Measurements from ENCODE around the gene GIGYF2. TPM values are rescaled to one million over a fixed set of nuclear protein-coding genes. Genes with fewer than 3 reads are reported as not detected.

Gene GIGYF2
- total RNA-seq, 4 donors from 2014 or later: 62.6 to 88.3 (median 67.7) TPM

DNA sequence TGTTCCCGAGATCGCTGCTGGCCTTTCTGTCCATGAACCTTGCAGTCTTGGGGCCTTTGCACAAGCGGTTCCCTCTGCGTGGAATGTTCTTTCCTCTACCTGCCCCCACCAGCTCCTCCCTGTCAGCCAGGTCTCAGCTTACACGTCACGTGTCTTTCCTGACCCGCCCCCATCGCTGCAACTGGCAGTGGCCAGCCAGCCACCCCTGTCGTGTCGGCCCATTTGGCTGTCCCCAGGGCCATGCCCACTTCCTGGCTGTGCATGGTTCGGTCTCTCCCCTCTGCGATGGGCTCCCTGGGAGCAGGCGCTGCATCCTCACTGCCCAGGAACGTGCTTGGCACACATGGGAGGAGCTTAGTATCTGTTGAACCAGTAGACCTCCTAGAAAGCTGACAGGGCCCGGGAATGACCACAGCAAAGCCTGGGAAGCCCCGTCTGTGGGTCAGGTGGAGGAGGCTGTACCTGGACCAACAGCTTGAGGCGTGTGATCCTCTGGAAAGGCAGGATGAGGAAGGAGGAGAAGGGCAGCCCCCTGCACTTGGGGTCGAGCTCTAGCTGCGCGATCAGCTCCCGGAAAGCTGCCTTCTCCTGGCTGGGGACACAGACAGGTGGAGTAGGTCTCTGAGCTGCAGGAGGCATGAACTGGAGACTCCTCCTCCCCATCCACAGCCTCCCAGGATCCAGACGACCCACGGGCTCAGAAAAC, 193.9 kb downstream of the GIGYF2 start:
- no peak overlapping the region for H3K27ac ChIP-seq
- H3K4me1 ChIP-seq: no peaks in the 10 kb centered on the region
- 33% methylated on average over 13 to 18 of the region's 23 CpGs for WGBS, 2 donors (ENCODE audit: low coverage in 1 of 2)
- H3K27me3 ChIP-seq: peaks cover 81% of the 10 kb centered on the region
- no peaks in the 10 kb centered on the region for H3K9me3 ChIP-seq
- H3K36me3 ChIP-seq: no peaks in the 10 kb centered on the region
- no peak overlapping the region for H3K4me3 ChIP-seq
- no peak for ATAC-seq
- TF ChIP-seq, protein P1, sequence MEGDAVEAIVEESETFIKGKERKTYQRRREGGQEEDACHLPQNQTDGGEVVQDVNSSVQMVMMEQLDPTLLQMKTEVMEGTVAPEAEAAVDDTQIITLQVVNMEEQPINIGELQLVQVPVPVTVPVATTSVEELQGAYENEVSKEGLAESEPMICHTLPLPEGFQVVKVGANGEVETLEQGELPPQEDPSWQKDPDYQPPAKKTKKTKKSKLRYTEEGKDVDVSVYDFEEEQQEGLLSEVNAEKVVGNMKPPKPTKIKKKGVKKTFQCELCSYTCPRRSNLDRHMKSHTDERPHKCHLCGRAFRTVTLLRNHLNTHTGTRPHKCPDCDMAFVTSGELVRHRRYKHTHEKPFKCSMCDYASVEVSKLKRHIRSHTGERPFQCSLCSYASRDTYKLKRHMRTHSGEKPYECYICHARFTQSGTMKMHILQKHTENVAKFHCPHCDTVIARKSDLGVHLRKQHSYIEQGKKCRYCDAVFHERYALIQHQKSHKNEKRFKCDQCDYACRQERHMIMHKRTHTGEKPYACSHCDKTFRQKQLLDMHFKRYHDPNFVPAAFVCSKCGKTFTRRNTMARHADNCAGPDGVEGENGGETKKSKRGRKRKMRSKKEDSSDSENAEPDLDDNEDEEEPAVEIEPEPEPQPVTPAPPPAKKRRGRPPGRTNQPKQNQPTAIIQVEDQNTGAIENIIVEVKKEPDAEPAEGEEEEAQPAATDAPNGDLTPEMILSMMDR (IDR thresholded peaks at IDR 0.05): no peak
- TF ChIP-seq EP300 (IDR thresholded peaks at IDR 0.05) (no peak), POLR2AphosphoS5 (IDR thresholded peaks at IDR 0.05) (no peak), POLR2A (IDR thresholded peaks at IDR 0.05) (no peak)

DNA sequence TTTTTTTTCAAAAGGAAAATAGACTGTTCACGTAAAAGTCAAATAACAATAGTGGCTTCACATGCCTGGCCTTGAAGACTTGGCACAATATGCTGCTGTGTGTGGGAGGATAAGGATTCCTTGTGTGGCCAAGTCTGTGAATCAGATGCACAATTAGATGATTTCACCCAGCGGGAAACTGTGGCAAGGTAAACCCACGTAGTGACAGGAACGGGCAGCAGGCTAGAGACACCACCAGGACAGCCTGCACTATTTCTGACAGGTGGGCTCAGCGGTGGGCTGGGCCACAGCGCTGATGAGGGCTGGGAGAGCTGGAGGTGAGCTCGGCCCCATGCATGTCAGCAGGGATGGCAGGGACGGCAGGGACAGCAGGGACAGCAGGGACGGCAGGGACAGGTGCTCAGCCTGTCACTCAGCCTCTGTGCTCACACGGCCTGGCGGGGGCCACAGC, 194.5 kb downstream of the GIGYF2 start:
- Histone ChIP-seq H3K9me3 (no peaks in the 10 kb centered on the region), H3K4me1 (no peaks in the 10 kb centered on the region), H3K36me3 (no peaks in the 10 kb centered on the region), H3K27me3 (peaks cover 77% of the 10 kb centered on the region), H3K27ac (no peak overlapping the region), H3K4me3 (no peak overlapping the region)
- ATAC-seq: no peak
- TF ChIP-seq, protein P1 (IDR thresholded peaks at IDR 0.05): no peak
- TF ChIP-seq POLR2A (IDR thresholded peaks at IDR 0.05) (no peak), EP300 (IDR thresholded peaks at IDR 0.05) (no peak), POLR2AphosphoS5 (IDR thresholded peaks at IDR 0.05) (no peak)
- WGBS, 2 donors (ENCODE audit: low coverage in 1 of 2): 62% methylated on average over 7 of the region's 11 CpGs; no CpG with 5 or more reads in 1 of the 2 donors

DNA sequence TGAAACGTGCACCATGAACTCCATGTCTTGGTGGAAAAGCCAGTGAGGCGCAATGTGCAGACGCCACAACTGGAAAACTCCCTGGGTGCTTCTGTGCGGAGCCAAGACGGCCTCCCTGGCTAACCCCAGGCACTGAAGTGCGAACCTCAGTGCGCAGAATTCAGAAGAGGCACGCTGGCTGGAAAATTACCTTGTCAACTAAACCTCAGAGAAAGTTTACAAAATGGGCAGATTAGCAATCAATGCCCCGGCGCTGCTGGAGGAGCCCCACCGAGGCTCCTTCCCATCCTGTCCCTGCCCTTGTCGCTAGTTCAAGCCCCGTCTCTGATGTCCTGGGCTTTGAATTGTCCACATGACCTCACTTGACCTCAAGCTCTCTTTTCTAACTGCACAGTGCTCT, 195.1 kb downstream of the GIGYF2 start:
- Histone ChIP-seq H3K27me3 (peaks cover 71% of the 10 kb centered on the region), H3K27ac (no peak overlapping the region)
- 83 to 87% methylated on average over 2 to 10 of the region's 13 CpGs for WGBS, 2 donors (ENCODE audit: low coverage in 1 of 2)

DNA sequence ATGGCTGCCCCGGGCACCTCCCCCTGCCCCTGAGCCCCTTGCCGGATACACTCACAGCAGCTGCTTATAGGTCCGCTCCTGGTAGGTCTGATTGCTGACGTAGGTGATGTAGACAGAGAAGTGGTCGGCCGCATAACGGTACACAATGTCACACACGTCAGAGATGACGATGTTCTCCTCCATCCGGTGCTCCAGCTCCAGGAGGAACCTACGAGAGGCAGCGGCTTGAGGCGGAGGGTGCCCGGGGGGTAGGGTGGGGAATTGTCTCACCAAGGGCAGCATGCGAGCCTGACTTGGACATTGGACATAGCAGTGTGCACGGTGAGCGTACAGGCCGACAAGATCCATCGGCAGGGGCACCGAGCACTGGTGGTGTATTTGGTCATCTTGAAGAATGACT, 195.7 kb downstream of the GIGYF2 start:
- no peaks in the 10 kb centered on the region for H3K4me1 ChIP-seq
- no peak overlapping the region for H3K4me3 ChIP-seq
- no peaks in the 10 kb centered on the region for H3K9me3 ChIP-seq
- ATAC-seq: no peak
- H3K27ac ChIP-seq: no peak overlapping the region
- WGBS, 2 donors (ENCODE audit: low coverage in 1 of 2): 100% methylated on average over 1 to 3 of the region's 20 CpGs
- peaks cover 65% of the 10 kb centered on the region for H3K27me3 ChIP-seq
- TF ChIP-seq POLR2A (IDR thresholded peaks at IDR 0.05) (no peak), EP300 (IDR thresholded peaks at IDR 0.05) (no peak), POLR2AphosphoS5 (IDR thresholded peaks at IDR 0.05) (no peak)
- TF ChIP-seq, protein P1 (IDR thresholded peaks at IDR 0.05): no peak
- H3K36me3 ChIP-seq: no peaks in the 10 kb centered on the region

More for the DNA sequence above, 195.1 kb downstream of the GIGYF2 start:
- no peak overlapping the region for H3K4me3 ChIP-seq
- no peaks in the 10 kb centered on the region for H3K4me1 ChIP-seq
- no peaks in the 10 kb centered on the region for H3K9me3 ChIP-seq
- ATAC-seq: no peak
- no peak for TF ChIP-seq POLR2A (IDR thresholded peaks at IDR 0.05)
- no peak for TF ChIP-seq POLR2AphosphoS5 (IDR thresholded peaks at IDR 0.05)
- no peaks in the 10 kb centered on the region for H3K36me3 ChIP-seq

DNA sequence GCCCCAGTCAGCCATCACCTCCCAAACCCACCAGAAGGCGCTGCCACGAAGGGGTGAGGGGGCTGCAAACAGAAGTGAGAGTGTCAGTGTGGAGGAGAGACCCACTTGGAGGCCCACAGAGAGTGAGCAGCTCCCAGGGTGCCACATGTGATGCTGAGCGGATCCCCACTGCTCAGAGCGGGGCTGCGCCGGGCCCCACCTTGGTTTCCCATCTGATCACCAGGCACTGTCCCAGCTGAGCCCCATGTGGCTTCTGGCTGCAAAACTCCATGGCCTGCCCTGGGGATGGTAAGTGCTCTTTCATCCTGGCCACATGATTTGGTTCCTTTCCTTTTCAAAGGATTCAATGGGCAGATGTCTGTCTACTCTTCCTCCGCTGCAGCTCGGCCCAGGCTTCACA, 196.7 kb downstream of the GIGYF2 start:
- peaks cover 57% of the 10 kb centered on the region for H3K27me3 ChIP-seq
- ATAC-seq: no peak

More for the DNA sequence above, 196.7 kb downstream of the GIGYF2 start:
- no peak overlapping the region for H3K27ac ChIP-seq
- no peaks in the 10 kb centered on the region for H3K36me3 ChIP-seq
- TF ChIP-seq, protein P1 (IDR thresholded peaks at IDR 0.05): no peak
- no peak for TF ChIP-seq POLR2AphosphoS5 (IDR thresholded peaks at IDR 0.05)
- no peak for TF ChIP-seq EP300 (IDR thresholded peaks at IDR 0.05)
- TF ChIP-seq POLR2A (IDR thresholded peaks at IDR 0.05): no peak
- no peaks in the 10 kb centered on the region for H3K4me1 ChIP-seq
- no peaks in the 10 kb centered on the region for H3K9me3 ChIP-seq
- H3K4me3 ChIP-seq: no peak overlapping the region
- WGBS, 2 donors (ENCODE audit: low coverage in 1 of 2): 90 to 93% methylated on average over 2 to 3 of the region's 8 CpGs

All from gastroesophageal sphincter (tissue), 4 donors.